Jurkat, Clone E6-1 (cell line): ENCODE measurements around the gene RNF130.

Experiments
- DNase-seq: peaks from one replicate; pipeline ENCODE4 v3.0.0-alpha.2; 2011; ENCODE audit warnings: low read depth, low spot score
- H3K4me3 ChIP-seq: 2 replicates; pipeline ENCODE4 v1.5.1; 2011; ENCODE audit warnings: mild to moderate bottlenecking, low read length, control low read depth, moderate library complexity

RNF130 gene

DNA sequence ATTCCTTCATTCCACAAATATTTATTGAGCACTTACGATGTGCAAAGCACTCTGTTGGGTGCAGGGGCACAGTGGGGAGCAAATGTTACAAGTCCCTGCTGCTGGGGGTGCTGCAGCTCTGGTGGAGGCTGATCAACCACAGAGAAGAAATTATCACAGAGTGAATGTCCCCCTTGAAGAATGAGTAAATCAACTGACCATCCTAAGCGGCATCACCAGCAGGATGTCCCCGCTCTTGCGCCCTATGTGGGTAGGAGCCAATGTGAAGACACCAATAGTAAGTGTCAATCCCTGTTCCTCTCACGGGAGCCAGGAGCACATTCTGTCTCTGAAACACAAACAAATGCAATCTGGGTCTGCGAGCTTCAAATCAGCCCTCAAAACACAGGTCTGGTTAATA is 116.5 kb downstream of the RNF130 start:
- DNase-seq, result no peak

GRCh38 chr5:179954434-179954833 is 117.1 kb downstream of the RNF130 start:
- no peak overlapping the region for H3K4me3 ChIP-seq
- no peak for DNase-seq

More for the DNA sequence above, 116.5 kb downstream of the RNF130 start:
- no peak overlapping the region for H3K4me3 ChIP-seq

GRCh38 chr5:179953987-179954386 is 117.6 kb downstream of the RNF130 start:
- H3K4me3 ChIP-seq, result no peak overlapping the region
- no peak for DNase-seq

- H3K4me3 ChIP-seq, result no peak overlapping the region
- DNase-seq, result no peak
Observed at GRCh38 chr5:179936976-179937681, 134.4 kb downstream of the RNF130 start.

- no peak for DNase-seq
- H3K4me3 ChIP-seq, result no peak overlapping the region
Observed at GRCh38 chr5:179930788-179931473, 140.6 kb downstream of the RNF130 start.

GRCh38 chr5:179927824-179928223 is 143.7 kb downstream of the RNF130 start:
- H3K4me3 ChIP-seq, result no peak overlapping the region
- DNase-seq, result no peak

- no peak for DNase-seq
- H3K4me3 ChIP-seq, result no peak overlapping the region
Observed at GRCh38 chr5:179926657-179927056, 144.9 kb downstream of the RNF130 start.

- H3K4me3 ChIP-seq, result no peak overlapping the region
- DNase-seq, result peak; percentile 30
Observed at GRCh38 chr5:179923436-179923835, 148.1 kb downstream of the RNF130 start.

GRCh38 chr5:179920175-179920574 is 151.4 kb downstream of the RNF130 start:
- no peak for DNase-seq
- no peak overlapping the region for H3K4me3 ChIP-seq

GRCh38 chr5:179919487-179920060 is 152.0 kb downstream of the RNF130 start:
- peak; percentile 21 for DNase-seq
- no peak overlapping the region for H3K4me3 ChIP-seq

- no peak overlapping the region for H3K4me3 ChIP-seq
- no peak for DNase-seq
Observed at GRCh38 chr5:179918742-179919486, 152.6 kb downstream of the RNF130 start.

DNA sequence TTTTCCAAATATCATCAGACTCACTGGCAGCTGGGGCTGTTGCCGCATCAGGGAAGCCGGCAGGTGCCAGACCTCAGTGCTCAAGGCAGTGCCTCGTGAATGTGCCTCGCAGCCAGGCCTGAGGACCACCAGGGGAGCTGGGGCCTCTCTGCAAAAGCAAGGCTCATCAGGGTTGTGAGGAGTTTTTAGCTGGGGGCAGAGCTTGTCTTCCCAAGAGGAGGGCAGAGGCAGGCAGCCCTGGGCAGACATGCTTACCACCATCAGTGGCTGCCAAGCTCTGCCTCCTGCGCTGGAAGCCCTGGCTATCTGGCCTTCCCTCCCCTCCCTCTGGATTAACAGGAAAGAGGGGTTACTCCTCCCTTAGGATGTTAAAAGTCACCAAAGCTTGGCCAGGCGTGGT is 155.0 kb downstream of the RNF130 start:
- DNase-seq, result no peak
- H3K4me3 ChIP-seq, result no peak overlapping the region

DNA sequence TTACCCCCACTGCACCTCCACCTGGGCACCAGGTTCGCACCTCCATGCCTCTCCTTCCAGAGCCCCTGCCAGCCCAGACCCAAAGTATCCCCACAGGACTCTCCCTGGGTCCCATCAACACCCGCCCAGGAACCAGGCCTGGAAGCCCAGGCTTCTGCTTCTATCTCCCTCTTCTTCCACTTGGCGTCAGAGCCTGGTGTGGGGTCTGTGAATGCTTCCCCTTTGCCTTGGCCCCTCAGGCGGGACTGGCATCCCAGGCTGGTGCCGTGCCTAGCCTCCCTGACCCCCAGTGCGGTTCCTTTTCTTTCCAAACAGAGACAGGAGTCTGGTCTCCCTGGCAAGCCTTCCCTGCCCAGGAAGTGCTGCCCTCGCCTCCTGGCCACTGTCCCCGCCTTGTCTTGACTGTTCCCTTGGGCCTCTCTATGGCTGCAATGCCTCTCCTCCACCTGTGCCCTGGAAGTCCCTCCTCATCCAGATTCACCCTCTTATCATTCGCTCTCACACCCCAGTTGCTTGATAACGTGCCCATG is 156.1 kb downstream of the RNF130 start:
- no peak for DNase-seq
- no peak overlapping the region for H3K4me3 ChIP-seq

- H3K4me3 ChIP-seq, result no peak overlapping the region
- DNase-seq, result no peak
Observed at GRCh38 chr5:179914032-179914755, 157.4 kb downstream of the RNF130 start.

- H3K4me3 ChIP-seq, result no peak overlapping the region
- no peak for DNase-seq
Observed at GRCh38 chr5:179913461-179913860, 158.1 kb downstream of the RNF130 start.

DNA sequence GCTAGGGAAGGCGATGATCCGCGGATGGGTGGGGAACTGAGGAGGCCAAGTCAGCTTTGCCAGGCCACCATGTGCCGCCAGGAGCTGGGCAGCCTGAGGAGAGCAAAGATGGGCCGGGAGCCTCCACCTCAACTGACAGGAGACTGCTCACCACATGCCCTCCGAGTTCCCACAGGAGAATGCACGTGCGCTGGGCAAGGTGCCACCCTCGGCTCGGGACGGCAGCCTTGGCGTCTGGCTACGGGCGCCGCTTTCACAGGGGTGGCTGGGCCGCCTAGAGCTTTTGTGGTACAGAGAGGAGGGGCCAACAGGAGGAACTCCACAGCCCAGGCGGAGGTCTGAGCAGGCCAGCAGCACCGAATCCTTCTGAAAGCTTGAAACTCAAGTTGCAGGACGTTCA is 158.6 kb downstream of the RNF130 start:
- DNase-seq, result no peak
- H3K4me3 ChIP-seq, result no peak overlapping the region

- no peak overlapping the region for H3K4me3 ChIP-seq
- DNase-seq, result no peak
Observed at GRCh38 chr5:179912386-179912785, 159.2 kb downstream of the RNF130 start.

DNA sequence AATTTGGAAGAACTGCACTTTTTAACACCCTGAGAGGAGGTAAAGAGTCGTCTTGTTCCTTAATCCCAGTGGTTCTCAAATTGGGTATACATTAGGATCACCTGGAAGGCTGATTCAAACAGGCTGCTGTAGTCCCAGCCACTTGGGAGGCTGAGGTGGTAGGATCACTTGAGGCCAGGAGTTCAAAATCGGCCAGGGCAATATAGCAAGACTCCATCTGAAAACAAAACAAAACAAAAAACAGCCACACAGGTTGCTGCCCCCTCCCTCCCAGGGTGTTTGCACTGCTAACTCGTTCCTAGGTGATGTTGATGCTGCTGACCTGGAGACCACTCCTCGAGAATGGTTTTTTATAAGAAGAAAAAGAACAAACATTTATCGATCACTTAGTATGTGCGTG is 162.3 kb downstream of the RNF130 start:
- H3K4me3 ChIP-seq, result no peak overlapping the region
- DNase-seq, result no peak

DNA sequence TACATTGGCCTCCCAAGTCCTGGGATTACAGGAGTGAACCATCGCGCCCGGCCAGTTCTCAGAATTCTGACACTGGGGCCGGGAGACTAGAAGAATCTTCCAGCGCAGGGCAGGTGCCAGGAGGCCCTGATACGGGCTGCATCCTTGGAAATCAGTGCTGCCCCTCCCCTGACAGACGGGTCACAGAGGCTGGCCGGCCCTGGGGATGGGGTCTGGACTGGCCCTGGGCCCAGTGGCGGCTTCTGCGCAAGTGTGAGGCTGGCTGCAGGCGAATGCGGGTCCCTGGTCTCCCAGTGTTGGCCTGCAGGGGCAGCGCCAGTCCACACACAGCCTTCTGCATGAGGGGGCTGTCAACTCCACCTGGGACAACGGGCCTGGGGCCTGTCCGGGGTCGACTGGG is 163.0 kb downstream of the RNF130 start:
- H3K4me3 ChIP-seq, result no peak overlapping the region
- DNase-seq, result no peak
